Ovary (tissue), 3 donors: ENCODE data around the gene YPEL3.

ENCODE experiments used
- CTCF ChIP-seq, 3 donors: fragments of 450-650 bp in 2 of 3; fragments of 200-600 bp in 1 of 3; IDR thresholded peaks; one replicate each; pipeline versions ENCODE4 v1.5.1 to v1.8.0; 2016 to 2022; ENCODE audit warnings: antibody characterized with exemption in 3 of 3, mild to moderate bottlenecking in 1 of 3
- POLR2A ChIP-seq: fragments of 450-650 bp; IDR thresholded peaks from one replicate; pipeline ENCODE4 v1.6.1; 2017; ENCODE audit warnings: antibody characterized with exemption, mild to moderate bottlenecking, moderate library complexity
- donor health status: DM: no; HTN: no; CAD: no.

DNA sequence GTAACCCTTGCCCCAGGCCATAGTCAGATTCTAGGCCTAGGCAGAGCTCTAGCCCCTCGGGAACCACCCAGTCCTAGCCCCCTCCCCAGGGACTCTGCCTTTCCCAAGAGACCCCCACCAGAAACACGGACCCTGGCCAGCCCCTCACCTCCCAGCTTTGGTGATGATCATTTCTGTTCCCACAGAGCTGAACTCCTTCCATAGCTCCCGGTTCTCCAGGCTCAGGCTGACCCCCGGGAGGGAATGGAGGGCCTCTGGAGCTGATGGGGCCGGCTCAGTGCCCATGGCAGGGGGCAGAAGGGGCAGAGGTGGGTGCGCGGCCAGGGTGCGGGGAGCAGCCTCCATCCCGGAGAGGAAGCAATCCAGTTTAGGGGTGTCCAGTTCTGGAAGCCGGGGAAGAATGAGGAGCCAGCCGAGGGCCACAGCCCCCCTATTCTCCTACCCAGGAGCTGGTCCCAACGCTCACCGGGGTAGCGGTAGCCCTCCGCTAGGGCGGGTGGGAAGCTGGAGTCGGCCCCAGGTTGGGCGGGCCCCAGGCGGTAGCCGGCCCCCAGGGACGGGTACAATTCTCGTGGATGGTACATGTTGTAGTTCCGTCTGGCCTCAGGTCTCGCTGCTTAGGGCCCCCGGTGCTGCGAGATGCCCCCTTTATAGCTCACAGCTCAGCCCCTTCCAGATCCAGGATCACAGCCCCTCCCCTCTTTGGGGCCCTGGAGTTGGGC lies 5.2 kb downstream of the YPEL3 start:
- TF ChIP-seq CTCF (IDR thresholded peaks at IDR 0.05) (no peak), POLR2A (no peak)
